ENCODE measurements around the gene JAKMIP3.

The JAKMIP3 gene

DNA sequence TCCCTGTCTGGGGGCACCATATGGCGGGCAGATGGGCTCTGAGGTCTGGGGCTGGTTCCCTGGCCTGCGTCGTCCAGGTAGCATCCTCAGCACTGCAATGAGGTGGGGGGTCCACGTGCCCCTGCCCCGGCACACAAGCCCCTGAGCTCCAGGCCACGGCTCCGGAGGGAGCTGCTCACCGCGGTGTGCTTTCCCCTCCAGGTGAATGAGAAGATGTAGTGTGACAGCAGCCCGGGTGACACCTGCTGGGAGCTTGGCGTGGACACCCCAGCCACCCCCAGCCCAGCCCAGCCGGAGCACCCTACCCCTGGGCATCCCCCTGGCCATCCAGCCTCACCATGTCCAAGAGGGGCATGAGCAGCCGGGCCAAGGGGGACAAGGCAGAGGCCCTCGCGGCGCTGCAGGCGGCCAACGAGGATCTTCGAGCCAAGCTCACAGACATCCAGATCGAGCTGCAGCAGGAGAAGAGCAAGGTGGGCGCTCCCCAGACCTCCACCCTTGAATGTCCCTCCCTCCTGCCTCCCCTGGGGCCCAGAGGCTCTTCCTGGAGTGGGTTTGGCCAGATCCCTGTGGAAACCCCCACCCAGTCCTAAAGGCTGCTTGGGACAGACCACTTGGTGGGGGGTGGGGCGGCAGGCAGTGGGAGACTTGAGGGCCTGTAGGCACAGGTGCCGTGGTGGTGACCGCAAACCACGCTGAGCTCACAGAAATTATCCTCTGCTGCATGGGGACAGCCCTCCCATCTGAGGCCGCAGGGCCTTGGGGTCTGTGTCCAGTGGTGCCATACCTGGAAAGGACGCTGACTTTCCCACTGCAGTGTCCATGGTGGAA is 38.9 kb downstream of the JAKMIP3 start:
- Histone ChIP-seq H3K36me3 (ENCODE audit: control insufficient read depth in 1 of 2, insufficient read depth in 2 of 2, low read depth in 1 of 2, low read length in 2 of 2) (no peaks in the 10 kb centered on the region), H4K91ac (ENCODE audit: low read length) (peak overlapping the region; percentile 10), H2AK5ac (ENCODE audit: low read length, severe bottlenecking) (no peak overlapping the region), H3K18ac (ENCODE audit: low read depth in 1 of 2, low read length in 2 of 2) (no peak overlapping the region), H3K27ac (ENCODE audit: low read length, poor library complexity, severe bottlenecking) (no peak overlapping the region), H3K9me3 (ENCODE audit: control insufficient read depth, low read length) (no peaks in the 10 kb centered on the region), H3K4me1 (ENCODE audit: control insufficient read depth, insufficient read depth, low read depth, low read length) (peaks cover 2% of the 10 kb centered on the region), H3K4me3 (ENCODE audit: insufficient read depth in 1 of 2, low read depth in 1 of 2, low read length in 2 of 2) (no peak overlapping the region), H3K14ac (ENCODE audit: low read length in 2 of 2) (no peak overlapping the region), H4K8ac (ENCODE audit: low read length) (no peak overlapping the region), H2AFZ (ENCODE audit: low read depth, low read length) (no peak overlapping the region), H2BK12ac (ENCODE audit: low read length in 2 of 2) (no peak overlapping the region), H3K27me3 (ENCODE audit: control insufficient read depth in 1 of 2, insufficient read depth in 1 of 2, low read length in 2 of 2) (peaks cover 0 to 16% of the 10 kb centered on the region in 2 experiments), H3K4ac (ENCODE audit: low read depth in 1 of 2, low read length in 2 of 2) (no peak overlapping the region), H2BK120ac (ENCODE audit: low read depth, low read length) (no peak overlapping the region), H2BK15ac (ENCODE audit: low read depth, poor library complexity, severe bottlenecking) (peak overlapping the region; percentile 19), H2BK5ac (ENCODE audit: low read depth, low read length, poor library complexity, severe bottlenecking) (no peak overlapping the region), H3K79me1 (replicated peaks; ENCODE audit: low read length, poor library complexity, severe bottlenecking) (no peaks in the 10 kb centered on the region), H3K9ac (ENCODE audit: low read length) (no peak overlapping the region), H3K4me2 (ENCODE audit: low read length, poor library complexity, severe bottlenecking) (no peak overlapping the region), H3K23ac (ENCODE audit: low read length in 2 of 2) (no peak overlapping the region)
- 90% methylated on average over 27 of the region's 27 CpGs for WGBS
- no peak for DNase-seq

DNA sequence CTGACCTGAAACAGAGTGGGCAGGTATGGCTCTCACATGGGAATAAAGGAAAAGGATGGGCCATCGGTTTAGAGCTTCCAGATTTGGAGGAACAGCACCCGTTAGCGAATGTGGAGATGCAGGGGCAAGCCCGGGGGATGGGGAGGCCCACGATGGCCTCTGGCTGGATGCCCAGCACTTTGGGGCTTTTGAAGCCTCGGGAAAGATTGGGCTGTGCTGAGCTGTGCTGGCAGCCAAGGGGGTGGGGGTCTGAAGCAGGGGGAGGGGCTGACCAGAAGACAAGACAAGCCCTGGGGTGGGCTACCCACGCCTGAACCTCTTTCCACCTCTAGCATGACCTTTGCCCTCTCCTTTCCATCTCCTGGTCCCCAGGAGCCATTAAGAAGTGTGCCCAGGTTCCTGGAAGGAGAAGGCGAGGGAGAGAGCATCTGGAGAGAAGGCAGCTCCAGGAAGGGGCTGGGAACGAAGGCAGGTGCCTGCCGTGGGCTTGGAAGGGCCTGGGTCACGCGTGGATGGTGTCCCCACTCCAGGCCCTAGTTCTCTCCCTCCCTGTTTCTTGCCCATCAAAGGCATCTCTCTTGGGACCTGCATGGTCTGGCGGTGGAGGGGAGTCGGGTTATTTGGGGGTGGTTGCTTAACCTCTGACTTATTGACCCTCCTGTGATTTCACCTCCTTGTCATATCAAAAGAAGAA is 39.7 kb downstream of the JAKMIP3 start:
- Histone ChIP-seq H3K9me3 (ENCODE audit: control insufficient read depth, low read length) (no peaks in the 10 kb centered on the region), H3K4ac (ENCODE audit: low read depth in 1 of 2, low read length in 2 of 2) (no peak overlapping the region), H3K4me2 (ENCODE audit: low read length, poor library complexity, severe bottlenecking) (no peak overlapping the region), H3K23ac (ENCODE audit: low read length in 2 of 2) (no peak overlapping the region), H3K79me1 (replicated peaks; ENCODE audit: low read length, poor library complexity, severe bottlenecking) (no peaks in the 10 kb centered on the region), H3K18ac (ENCODE audit: low read depth in 1 of 2, low read length in 2 of 2) (no peak overlapping the region), H4K8ac (ENCODE audit: low read length) (no peak overlapping the region), H2BK12ac (ENCODE audit: low read length in 2 of 2) (no peak overlapping the region), H2AFZ (ENCODE audit: low read depth, low read length) (no peak overlapping the region), H4K91ac (ENCODE audit: low read length) (no peak overlapping the region), H2BK15ac (ENCODE audit: low read depth, poor library complexity, severe bottlenecking) (peak overlapping the region; percentile 19), H3K27me3 (ENCODE audit: control insufficient read depth in 1 of 2, insufficient read depth in 1 of 2, low read length in 2 of 2) (peaks cover 0 to 21% of the 10 kb centered on the region in 2 experiments), H3K36me3 (ENCODE audit: control insufficient read depth in 1 of 2, insufficient read depth in 2 of 2, low read depth in 1 of 2, low read length in 2 of 2) (no peaks in the 10 kb centered on the region), H3K14ac (ENCODE audit: low read length in 2 of 2) (no peak overlapping the region), H2AK5ac (ENCODE audit: low read length, severe bottlenecking) (no peak overlapping the region), H3K4me1 (ENCODE audit: control insufficient read depth, insufficient read depth, low read depth, low read length) (peaks cover 2% of the 10 kb centered on the region), H2BK5ac (ENCODE audit: low read depth, low read length, poor library complexity, severe bottlenecking) (no peak overlapping the region), H3K27ac (ENCODE audit: low read length, poor library complexity, severe bottlenecking) (no peak overlapping the region), H3K9ac (ENCODE audit: low read length) (no peak overlapping the region), H2BK120ac (ENCODE audit: low read depth, low read length) (no peak overlapping the region), H3K4me3 (ENCODE audit: insufficient read depth in 1 of 2, low read depth in 1 of 2, low read length in 2 of 2) (no peak overlapping the region)
- no peak for DNase-seq
- 80% methylated on average over 13 of the region's 14 CpGs for WGBS

DNA sequence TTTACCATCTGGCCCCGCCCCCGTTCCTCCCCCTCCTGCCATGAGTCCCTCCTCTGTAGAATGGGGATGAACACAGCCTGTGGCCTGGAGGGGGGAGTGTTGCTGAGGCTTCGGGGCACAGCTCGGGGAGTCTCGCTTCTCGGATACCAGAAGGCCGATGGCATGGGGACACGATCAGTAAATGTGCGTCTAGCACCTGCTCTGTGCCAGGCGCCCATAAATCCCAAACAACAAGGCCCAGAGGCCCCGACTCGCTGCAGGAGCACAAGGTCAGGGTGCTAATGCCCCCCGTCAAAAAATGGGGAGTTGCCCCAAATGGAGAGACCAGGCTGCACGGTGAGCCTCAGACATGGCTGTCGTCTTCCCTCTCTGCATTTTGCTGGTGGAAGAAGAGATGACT is 40.7 kb downstream of the JAKMIP3 start:
- Histone ChIP-seq H2BK120ac (ENCODE audit: low read depth, low read length) (no peak overlapping the region), H4K8ac (ENCODE audit: low read length) (no peak overlapping the region), H3K18ac (ENCODE audit: low read depth in 1 of 2, low read length in 2 of 2) (no peak overlapping the region), H4K91ac (ENCODE audit: low read length) (no peak overlapping the region), H3K4me3 (ENCODE audit: insufficient read depth in 1 of 2, low read depth in 1 of 2, low read length in 2 of 2) (no peak overlapping the region), H2BK5ac (ENCODE audit: low read depth, low read length, poor library complexity, severe bottlenecking) (no peak overlapping the region), H3K27me3 (ENCODE audit: control insufficient read depth in 1 of 2, insufficient read depth in 1 of 2, low read length in 2 of 2) (peaks cover 0 to 25% of the 10 kb centered on the region in 2 experiments), H3K9ac (ENCODE audit: low read length) (no peak overlapping the region), H3K9me3 (ENCODE audit: control insufficient read depth, low read length) (no peaks in the 10 kb centered on the region), H2BK15ac (ENCODE audit: low read depth, poor library complexity, severe bottlenecking) (no peak overlapping the region), H3K4me2 (ENCODE audit: low read length, poor library complexity, severe bottlenecking) (no peak overlapping the region), H2AFZ (ENCODE audit: low read depth, low read length) (no peak overlapping the region), H2AK5ac (ENCODE audit: low read length, severe bottlenecking) (no peak overlapping the region), H3K27ac (ENCODE audit: low read length, poor library complexity, severe bottlenecking) (no peak overlapping the region), H3K4ac (ENCODE audit: low read depth in 1 of 2, low read length in 2 of 2) (no peak overlapping the region), H3K4me1 (ENCODE audit: control insufficient read depth, insufficient read depth, low read depth, low read length) (peaks cover 2% of the 10 kb centered on the region), H3K23ac (ENCODE audit: low read length in 2 of 2) (no peak overlapping the region), H3K36me3 (ENCODE audit: control insufficient read depth in 1 of 2, insufficient read depth in 2 of 2, low read depth in 1 of 2, low read length in 2 of 2) (no peaks in the 10 kb centered on the region), H3K79me1 (replicated peaks; ENCODE audit: low read length, poor library complexity, severe bottlenecking) (no peaks in the 10 kb centered on the region), H3K14ac (ENCODE audit: low read length in 2 of 2) (no peak overlapping the region), H2BK12ac (ENCODE audit: low read length in 2 of 2) (no peak overlapping the region)
- DNase-seq = no peak
- WGBS = 89% methylated on average over 11 of the region's 15 CpGs

DNA sequence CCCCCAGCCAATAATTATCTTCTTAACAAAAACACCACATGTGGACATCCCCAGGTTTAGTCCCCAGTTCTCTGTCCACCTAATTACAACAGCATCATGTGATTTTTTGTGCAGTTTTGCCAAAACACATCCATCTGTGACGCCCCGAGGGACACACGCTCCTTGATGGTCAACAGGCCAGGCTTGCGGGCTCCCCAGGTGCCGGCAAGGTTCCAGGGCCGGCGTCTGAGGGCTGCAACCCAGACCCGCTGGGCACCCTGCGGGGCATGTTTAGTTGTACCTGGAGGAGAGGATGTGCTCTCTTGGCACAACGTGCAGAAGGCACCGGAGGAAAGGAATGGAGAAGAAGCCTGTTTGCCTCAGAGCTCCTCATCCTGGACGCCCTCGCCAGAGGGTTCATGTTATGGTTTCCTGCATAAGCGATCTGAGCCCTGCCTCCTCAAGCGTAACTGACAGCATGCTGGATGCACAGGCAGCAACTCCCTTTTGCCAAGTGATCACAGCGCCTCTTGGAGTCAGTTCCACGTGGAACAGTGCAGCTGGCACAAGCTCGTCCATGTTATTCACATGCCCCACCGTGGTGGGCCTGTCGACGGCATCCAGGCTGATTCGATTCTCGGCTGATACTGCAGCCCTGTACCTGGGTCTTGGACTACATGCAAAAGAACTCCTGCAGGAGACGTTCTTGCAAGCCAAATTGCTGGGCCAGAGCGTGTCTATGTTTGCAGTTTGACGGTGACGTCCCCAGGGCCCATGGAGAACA is 41.6 kb downstream of the JAKMIP3 start:
- no peak overlapping the region for H3K23ac ChIP-seq (ENCODE audit: low read length in 2 of 2)
- no peak overlapping the region for H3K18ac ChIP-seq (ENCODE audit: low read depth in 1 of 2, low read length in 2 of 2)
- no peak overlapping the region for H2BK15ac ChIP-seq (ENCODE audit: low read depth, poor library complexity, severe bottlenecking)
- H2BK5ac ChIP-seq (ENCODE audit: low read depth, low read length, poor library complexity, severe bottlenecking) = no peak overlapping the region
- H3K4me1 ChIP-seq (ENCODE audit: control insufficient read depth, insufficient read depth, low read depth, low read length) = no peaks in the 10 kb centered on the region
- no peak overlapping the region for H4K91ac ChIP-seq (ENCODE audit: low read length)
- no peak overlapping the region for H2AK5ac ChIP-seq (ENCODE audit: low read length, severe bottlenecking)
- H4K8ac ChIP-seq (ENCODE audit: low read length) = no peak overlapping the region
- H3K9ac ChIP-seq (ENCODE audit: low read length) = no peak overlapping the region
- no peak overlapping the region for H3K4me3 ChIP-seq (ENCODE audit: insufficient read depth in 1 of 2, low read depth in 1 of 2, low read length in 2 of 2)
- H3K79me1 ChIP-seq (replicated peaks; ENCODE audit: low read length, poor library complexity, severe bottlenecking) = no peaks in the 10 kb centered on the region
- H2BK12ac ChIP-seq (ENCODE audit: low read length in 2 of 2) = no peak overlapping the region
- H2BK120ac ChIP-seq (ENCODE audit: low read depth, low read length) = no peak overlapping the region
- no peak overlapping the region for H3K27ac ChIP-seq (ENCODE audit: low read length, poor library complexity, severe bottlenecking)
- H3K36me3 ChIP-seq (ENCODE audit: control insufficient read depth in 1 of 2, insufficient read depth in 2 of 2, low read depth in 1 of 2, low read length in 2 of 2) = no peaks in the 10 kb centered on the region
- H2AFZ ChIP-seq (ENCODE audit: low read depth, low read length) = no peak overlapping the region
- no peak overlapping the region for H3K14ac ChIP-seq (ENCODE audit: low read length in 2 of 2)
- no peaks in the 10 kb centered on the region for H3K9me3 ChIP-seq (ENCODE audit: control insufficient read depth, low read length)
- H3K4ac ChIP-seq (ENCODE audit: low read depth in 1 of 2, low read length in 2 of 2) = no peak overlapping the region
- no peak overlapping the region for H3K4me2 ChIP-seq (ENCODE audit: low read length, poor library complexity, severe bottlenecking)
- peaks cover 0 to 23% of the 10 kb centered on the region in 2 experiments for H3K27me3 ChIP-seq (ENCODE audit: control insufficient read depth in 1 of 2, insufficient read depth in 1 of 2, low read length in 2 of 2)
- WGBS = 89% methylated on average over 27 of the region's 27 CpGs
- DNase-seq = no peak
